ENCODE results near the gene ERBB4. TPM values are rescaled to one million over a fixed set of nuclear protein-coding genes. Genes with fewer than 3 reads are reported as not detected.

ERBB4 gene
- polyA plus RNA-seq, 1 experiment = not detected

DNA sequence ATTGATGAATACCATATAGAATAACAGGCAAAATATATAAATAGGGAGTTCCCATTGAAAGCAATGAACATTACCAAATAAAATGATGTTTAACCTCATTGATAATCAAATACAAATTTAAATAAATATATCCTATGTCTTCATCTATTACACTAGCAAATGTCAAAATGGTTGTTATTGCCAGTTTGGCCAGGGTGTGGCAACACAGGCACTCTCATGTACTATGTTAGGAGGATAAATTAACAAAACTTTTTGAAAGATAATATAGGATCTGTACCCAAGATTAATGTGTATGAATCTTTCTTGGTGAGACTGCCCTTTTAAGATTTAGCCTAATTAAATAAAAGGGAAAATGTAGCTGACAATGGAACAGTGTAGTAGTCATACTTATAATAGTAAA is 659.3 kb downstream of the ERBB4 start:
- POLR2A ChIA-PET = no interaction called here
- Histone ChIP-seq H3K4me3 (ENCODE audit: low read depth, low read length) (no peak overlapping the region), H3K9me3 (ENCODE audit: control insufficient read depth, insufficient read depth, low read length) (peaks cover 3% of the 10 kb centered on the region; the same call in 1 of the 2 replicates), H3K27ac (ENCODE audit: low read depth, low read length) (no peak overlapping the region), H3K27me3 (ENCODE audit: control insufficient read depth, insufficient read depth, low read length) (no peaks in the 10 kb centered on the region)
- CTCF ChIA-PET = interaction anchor here (0.6 to 1.0 kb wide), 3 partner anchors 370 to 679 kb away, joined by 3 to 6 read pairs (median 4); no protein-coding TSS in a partner anchor
- DNase-seq (ENCODE audit: low read depth, low spot score) = no peak
- TF ChIP-seq, protein P1, sequence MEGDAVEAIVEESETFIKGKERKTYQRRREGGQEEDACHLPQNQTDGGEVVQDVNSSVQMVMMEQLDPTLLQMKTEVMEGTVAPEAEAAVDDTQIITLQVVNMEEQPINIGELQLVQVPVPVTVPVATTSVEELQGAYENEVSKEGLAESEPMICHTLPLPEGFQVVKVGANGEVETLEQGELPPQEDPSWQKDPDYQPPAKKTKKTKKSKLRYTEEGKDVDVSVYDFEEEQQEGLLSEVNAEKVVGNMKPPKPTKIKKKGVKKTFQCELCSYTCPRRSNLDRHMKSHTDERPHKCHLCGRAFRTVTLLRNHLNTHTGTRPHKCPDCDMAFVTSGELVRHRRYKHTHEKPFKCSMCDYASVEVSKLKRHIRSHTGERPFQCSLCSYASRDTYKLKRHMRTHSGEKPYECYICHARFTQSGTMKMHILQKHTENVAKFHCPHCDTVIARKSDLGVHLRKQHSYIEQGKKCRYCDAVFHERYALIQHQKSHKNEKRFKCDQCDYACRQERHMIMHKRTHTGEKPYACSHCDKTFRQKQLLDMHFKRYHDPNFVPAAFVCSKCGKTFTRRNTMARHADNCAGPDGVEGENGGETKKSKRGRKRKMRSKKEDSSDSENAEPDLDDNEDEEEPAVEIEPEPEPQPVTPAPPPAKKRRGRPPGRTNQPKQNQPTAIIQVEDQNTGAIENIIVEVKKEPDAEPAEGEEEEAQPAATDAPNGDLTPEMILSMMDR (IDR thresholded peaks at IDR 0.05; ENCODE audit: low read depth, low read length) = no peak; the same call in 1 of the 2 replicates

DNA sequence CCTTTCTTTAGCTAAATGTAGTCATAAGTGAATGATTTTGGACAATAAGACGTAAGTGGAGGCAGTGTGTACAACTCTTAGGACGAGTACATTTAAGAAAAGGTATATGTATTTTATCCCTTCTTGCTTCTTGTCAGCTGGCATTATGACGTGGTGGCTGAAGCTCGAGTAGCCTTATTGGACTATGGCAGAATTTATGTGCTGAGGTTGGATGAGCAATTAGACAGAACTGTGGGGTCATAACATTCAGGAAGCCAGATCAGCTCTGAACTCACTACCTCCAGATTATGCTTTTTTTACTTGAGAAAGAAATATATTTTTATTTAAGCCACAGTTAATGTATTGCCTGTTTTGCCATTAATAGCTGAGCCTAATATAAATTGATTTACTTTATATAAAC is 661.5 kb downstream of the ERBB4 start:
- ChIA-PET CTCF (no interaction called here), POLR2A (no interaction called here)
- H3K4me3 ChIP-seq (ENCODE audit: low read depth, low read length) = no peak overlapping the region
- no peaks in the 10 kb centered on the region for H3K9me3 ChIP-seq (ENCODE audit: control insufficient read depth, insufficient read depth, low read length)
- TF ChIP-seq, protein P1 (IDR thresholded peaks at IDR 0.05; ENCODE audit: low read depth, low read length) = no peak
- H3K27ac ChIP-seq (ENCODE audit: low read depth, low read length) = no peak overlapping the region
- no peak for DNase-seq (ENCODE audit: low read depth, low spot score)
- no peaks in the 10 kb centered on the region for H3K27me3 ChIP-seq (ENCODE audit: control insufficient read depth, insufficient read depth, low read length)

DNA sequence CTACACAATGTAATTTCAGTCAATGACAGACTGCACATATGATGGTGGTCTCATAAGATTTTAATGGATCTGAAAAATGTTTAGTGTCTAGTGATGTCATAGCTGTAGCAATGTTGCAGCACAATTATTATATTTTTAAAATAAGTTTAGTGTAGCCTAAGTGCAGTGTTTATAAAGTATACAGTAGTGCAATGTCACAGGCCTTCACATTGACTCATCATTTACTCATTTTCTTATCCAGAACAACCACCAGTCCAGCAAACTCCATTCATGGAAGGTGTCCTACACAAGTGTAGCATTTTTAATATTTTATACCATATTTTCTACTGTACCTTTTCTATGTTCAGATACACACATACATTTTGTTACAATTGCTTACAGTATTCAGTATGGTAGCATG is 663.1 kb downstream of the ERBB4 start:
- TF ChIP-seq, protein P1 (IDR thresholded peaks at IDR 0.05; ENCODE audit: low read depth, low read length) = no peak
- POLR2A ChIA-PET = no interaction called here
- DNase-seq (ENCODE audit: low read depth, low spot score) = no peak
- Histone ChIP-seq H3K27ac (ENCODE audit: low read depth, low read length) (no peak overlapping the region), H3K4me3 (ENCODE audit: low read depth, low read length) (no peak overlapping the region), H3K9me3 (ENCODE audit: control insufficient read depth, insufficient read depth, low read length) (no peaks in the 10 kb centered on the region), H3K27me3 (ENCODE audit: control insufficient read depth, insufficient read depth, low read length) (no peaks in the 10 kb centered on the region)
- CTCF ChIA-PET = interaction anchor here (0.6 kb wide), 1 partner anchor 165 kb away, joined by 3 read pairs; no protein-coding TSS in a partner anchor

DNA sequence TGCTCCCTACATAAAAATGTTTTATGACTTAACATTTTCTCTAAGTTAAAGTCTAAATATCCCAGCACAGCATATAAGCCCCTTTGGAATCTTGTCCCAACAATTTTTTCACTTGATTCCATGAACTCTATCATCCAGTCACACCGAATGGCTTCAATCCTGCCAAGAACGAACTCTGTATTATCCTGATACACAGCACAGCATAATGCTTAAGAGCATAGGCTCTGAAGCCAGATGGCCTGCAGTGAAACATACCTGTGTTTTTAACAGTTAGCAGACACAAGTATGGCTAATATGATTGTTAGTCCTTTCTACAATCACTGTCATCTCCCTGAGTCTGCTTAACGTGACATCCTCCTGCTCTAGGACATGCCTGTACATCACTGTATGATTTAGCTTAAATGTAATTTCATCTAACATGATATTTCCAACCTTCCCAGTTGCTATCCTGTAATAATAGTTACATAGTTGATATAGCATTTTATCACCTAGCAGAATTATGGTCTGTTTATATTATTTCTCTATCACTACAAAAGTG is 669.5 kb downstream of the ERBB4 start:
- CTCF ChIA-PET = no interaction called here
- TF ChIP-seq, protein P1 (IDR thresholded peaks at IDR 0.05; ENCODE audit: low read depth, low read length) = no peak
- no peak overlapping the region for H3K4me3 ChIP-seq (ENCODE audit: low read depth, low read length)
- peaks cover 3% of the 10 kb centered on the region for H3K9me3 ChIP-seq (ENCODE audit: control insufficient read depth, insufficient read depth, low read length)
- H3K27me3 ChIP-seq (ENCODE audit: control insufficient read depth, insufficient read depth, low read length) = no peaks in the 10 kb centered on the region
- no peak for DNase-seq (ENCODE audit: low read depth, low spot score)
- H3K27ac ChIP-seq (ENCODE audit: low read depth, low read length) = no peak overlapping the region
- POLR2A ChIA-PET = no interaction called here

DNA sequence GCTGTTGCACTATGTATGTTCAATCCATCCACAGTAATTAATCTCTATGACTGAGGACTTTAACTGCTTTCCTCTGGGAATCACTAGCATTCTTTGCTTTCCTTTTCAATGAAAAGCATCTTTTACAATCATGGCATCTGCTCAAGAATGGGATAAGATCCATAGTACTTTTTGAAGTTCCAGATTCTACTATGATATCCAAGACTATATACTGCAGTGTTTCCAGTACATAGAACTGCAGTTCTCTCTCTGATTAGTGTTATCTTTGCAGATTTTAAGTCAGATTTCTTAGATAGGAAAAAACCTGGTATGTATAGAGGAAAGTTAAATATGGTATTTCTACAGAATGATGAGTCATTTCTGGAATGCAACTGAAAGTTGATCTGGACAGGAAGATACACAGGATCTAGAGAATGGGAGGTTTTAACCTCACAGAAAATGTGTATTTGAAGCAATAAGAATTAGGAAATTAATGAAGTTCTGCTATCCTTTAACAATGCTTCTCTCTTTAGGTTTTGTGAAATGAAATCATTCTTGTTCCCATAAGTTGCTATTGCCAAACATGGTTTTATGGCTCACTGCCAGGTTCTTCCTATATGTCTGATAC is 670.7 kb downstream of the ERBB4 start:
- H3K27ac ChIP-seq (ENCODE audit: low read depth, low read length) = no peak overlapping the region
- H3K27me3 ChIP-seq (ENCODE audit: control insufficient read depth, insufficient read depth, low read length) = no peaks in the 10 kb centered on the region
- TF ChIP-seq, protein P1 (IDR thresholded peaks at IDR 0.05; ENCODE audit: low read depth, low read length) = no peak
- no peak for DNase-seq (ENCODE audit: low read depth, low spot score)
- POLR2A ChIA-PET = no interaction called here
- H3K9me3 ChIP-seq (ENCODE audit: control insufficient read depth, insufficient read depth, low read length) = peaks cover 5% of the 10 kb centered on the region
- no peak overlapping the region for H3K4me3 ChIP-seq (ENCODE audit: low read depth, low read length)
- CTCF ChIA-PET = no interaction called here
